ENCODE measurements around the gene SYAP1.
A peak's percentile ranks its signal among the peaks of the same experiment; 100 is the strongest.
"Not testable (repeated sequence)": the region's sequence is repeated elsewhere in the genome, so short reads cannot be mapped to it uniquely, and the experiment has no call there.

The SYAP1 gene

DNA sequence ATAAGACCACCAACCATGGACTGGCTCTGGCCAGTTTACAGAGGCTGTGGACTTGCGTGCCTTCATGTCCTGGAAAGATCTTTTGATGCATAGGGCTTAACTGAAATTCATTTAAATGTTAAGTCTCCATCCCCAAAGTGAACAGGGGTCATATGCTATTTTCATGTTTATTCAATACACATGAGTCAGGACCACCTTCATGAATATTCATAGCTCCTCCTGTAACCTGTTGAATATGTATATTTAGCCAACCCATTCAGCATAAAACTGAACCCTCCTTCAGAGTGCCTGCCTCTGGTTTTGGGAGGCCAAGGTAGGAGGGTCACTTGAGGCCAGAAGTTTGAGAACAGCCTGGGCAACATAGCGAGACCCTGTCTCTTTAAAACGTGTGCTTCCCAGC, 14.0 kb upstream of the SYAP1 start:
- no peak overlapping the region for H3K9ac ChIP-seq (ENCODE audit: low read length in 2 of 2)
- H3K36me3 ChIP-seq (ENCODE audit: control insufficient read depth in 2 of 2, insufficient read depth in 2 of 2, low read length in 2 of 2), result no peaks in the 10 kb centered on the region
- no peaks in the 10 kb centered on the region for H3K4me1 ChIP-seq (ENCODE audit: control insufficient read depth, insufficient read depth, low read length)
- peaks cover 0 to 2% of the 10 kb centered on the region in 2 donors for H3K27me3 ChIP-seq (ENCODE audit: control insufficient read depth in 1 of 2, insufficient read depth in 2 of 2, low read length in 2 of 2)
- no peak overlapping the region for H3K4me3 ChIP-seq (ENCODE audit: low read length in 2 of 2)
- H3K27ac ChIP-seq (ENCODE audit: low read length), result no peak overlapping the region
- no peaks in the 10 kb centered on the region for H3K9me3 ChIP-seq (ENCODE audit: control insufficient read depth in 2 of 2, low read length in 2 of 2)

DNA sequence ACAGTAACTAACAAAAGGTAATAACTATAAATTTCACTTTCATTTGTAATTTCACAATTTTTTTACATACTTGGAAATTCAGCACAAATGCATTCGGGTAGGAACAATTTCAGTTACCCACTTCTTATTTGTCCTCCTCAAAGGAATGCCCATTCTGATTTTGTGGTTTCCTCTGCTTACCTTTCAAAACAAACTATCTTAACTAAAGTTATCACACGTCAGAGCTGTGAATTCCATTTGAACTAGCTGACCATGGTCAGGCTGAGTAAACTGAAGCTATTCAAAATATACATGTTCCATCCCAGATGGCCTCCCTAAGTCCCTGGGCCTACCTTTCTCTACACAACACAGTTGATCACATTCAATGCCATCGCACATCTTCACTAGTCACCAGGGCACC, 11.4 kb upstream of the SYAP1 start:
- H3K27me3 ChIP-seq (ENCODE audit: control insufficient read depth in 1 of 2, insufficient read depth in 2 of 2, low read length in 2 of 2), result peaks cover 0 to 10% of the 10 kb centered on the region in 2 donors

DNA sequence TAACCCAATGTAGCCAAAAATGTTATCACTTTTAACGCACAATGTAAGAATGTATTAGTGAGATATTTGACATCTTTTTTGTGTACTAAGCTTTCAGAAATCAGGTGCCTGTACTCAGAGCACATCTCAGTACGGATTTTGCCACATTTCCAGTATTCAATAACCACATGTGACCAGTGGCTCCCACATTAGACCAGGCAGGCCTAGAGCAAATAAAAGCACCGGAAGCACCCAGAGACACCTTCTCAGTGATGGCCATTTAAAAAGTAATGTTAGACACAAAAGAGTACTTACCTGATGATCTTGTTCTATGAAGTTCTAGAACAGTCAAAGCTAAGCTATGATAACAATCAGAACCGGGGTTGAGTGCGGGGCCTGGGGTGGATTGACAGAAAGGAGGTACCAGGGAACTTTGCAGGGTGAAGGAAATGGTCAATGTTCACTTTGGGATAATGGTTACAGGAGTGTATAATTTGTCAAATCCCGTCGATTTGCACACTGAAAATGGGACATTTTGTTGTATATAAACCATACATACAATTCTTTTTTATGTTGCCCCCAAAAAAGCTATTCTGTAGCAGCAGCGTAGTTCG, 8.1 kb upstream of the SYAP1 start:
- Histone ChIP-seq H3K27ac (ENCODE audit: low read length) (peak overlapping the region; percentile 69), H3K36me3 (ENCODE audit: control insufficient read depth in 2 of 2, insufficient read depth in 2 of 2, low read length in 2 of 2) (no peaks in the 10 kb centered on the region), H3K9ac (ENCODE audit: low read length in 2 of 2) (peak overlapping the region; percentile 65 to 71)

More for the DNA sequence above, 11.4 kb upstream of the SYAP1 start:
- H3K9ac ChIP-seq (ENCODE audit: low read length in 2 of 2), result no peak overlapping the region
- H3K9me3 ChIP-seq (ENCODE audit: control insufficient read depth in 2 of 2, low read length in 2 of 2), result no peaks in the 10 kb centered on the region
- H3K4me3 ChIP-seq (ENCODE audit: low read length in 2 of 2), result no peak overlapping the region
- no peaks in the 10 kb centered on the region for H3K36me3 ChIP-seq (ENCODE audit: control insufficient read depth in 2 of 2, insufficient read depth in 2 of 2, low read length in 2 of 2)
- no peak overlapping the region for H3K27ac ChIP-seq (ENCODE audit: low read length)
- H3K4me1 ChIP-seq (ENCODE audit: control insufficient read depth, insufficient read depth, low read length), result peaks cover 10% of the 10 kb centered on the region

DNA sequence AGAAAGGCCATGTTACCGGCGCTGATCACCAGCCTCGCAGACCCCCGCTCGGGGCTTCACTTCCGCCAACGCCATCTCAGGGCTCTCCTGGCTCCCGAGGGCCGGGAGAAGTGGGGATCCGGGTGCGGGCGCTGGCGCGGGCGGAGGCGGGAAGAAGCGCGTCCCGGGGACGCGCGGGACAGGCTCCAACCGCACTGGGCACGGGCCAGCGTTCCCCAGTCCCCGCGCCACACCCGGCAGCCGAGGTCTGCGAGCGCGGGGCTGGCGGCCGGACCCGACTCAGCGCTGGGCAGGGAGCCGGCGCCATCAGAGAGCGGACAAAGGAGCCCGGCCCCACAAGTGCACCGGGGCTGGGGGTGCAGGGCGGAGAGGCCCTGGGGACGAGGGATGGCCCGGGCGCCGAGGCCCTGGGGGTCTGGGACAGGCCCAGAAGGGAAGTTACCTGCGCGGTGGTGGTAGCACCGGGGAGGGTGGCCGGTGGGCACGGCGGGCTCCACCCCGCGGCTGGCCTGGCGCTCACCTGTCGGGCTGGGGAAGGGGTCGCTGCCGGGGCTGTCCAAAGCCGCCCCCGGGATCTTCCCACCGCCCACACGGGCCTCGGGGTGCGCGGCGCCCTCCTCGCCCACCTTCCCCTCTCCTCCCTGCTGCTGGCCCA, 7.4 kb upstream of the SYAP1 start:
- H3K36me3 ChIP-seq (ENCODE audit: control insufficient read depth in 2 of 2, insufficient read depth in 2 of 2, low read length in 2 of 2), result no peaks in the 10 kb centered on the region
- H3K9me3 ChIP-seq (ENCODE audit: control insufficient read depth in 2 of 2, low read length in 2 of 2), result no peaks in the 10 kb centered on the region
- peak overlapping the region; percentile 74 to 78 for H3K4me3 ChIP-seq (ENCODE audit: low read length in 2 of 2)
- peaks cover 10% of the 10 kb centered on the region for H3K4me1 ChIP-seq (ENCODE audit: control insufficient read depth, insufficient read depth, low read length)
- peak overlapping the region; percentile 65 to 71 for H3K9ac ChIP-seq (ENCODE audit: low read length in 2 of 2)
- H3K27me3 ChIP-seq (ENCODE audit: control insufficient read depth in 1 of 2, insufficient read depth in 2 of 2, low read length in 2 of 2), result peaks cover 0 to 10% of the 10 kb centered on the region in 2 donors
- H3K27ac ChIP-seq (ENCODE audit: low read length), result peak overlapping the region; percentile 69

More for the DNA sequence above, 8.1 kb upstream of the SYAP1 start:
- H3K4me3 ChIP-seq (ENCODE audit: low read length in 2 of 2), result peak overlapping the region; percentile 74 to 78
- H3K4me1 ChIP-seq (ENCODE audit: control insufficient read depth, insufficient read depth, low read length), result peaks cover 10% of the 10 kb centered on the region
- H3K27me3 ChIP-seq (ENCODE audit: control insufficient read depth in 1 of 2, insufficient read depth in 2 of 2, low read length in 2 of 2), result peaks cover 0 to 10% of the 10 kb centered on the region in 2 donors
- no peaks in the 10 kb centered on the region for H3K9me3 ChIP-seq (ENCODE audit: control insufficient read depth in 2 of 2, low read length in 2 of 2)

DNA sequence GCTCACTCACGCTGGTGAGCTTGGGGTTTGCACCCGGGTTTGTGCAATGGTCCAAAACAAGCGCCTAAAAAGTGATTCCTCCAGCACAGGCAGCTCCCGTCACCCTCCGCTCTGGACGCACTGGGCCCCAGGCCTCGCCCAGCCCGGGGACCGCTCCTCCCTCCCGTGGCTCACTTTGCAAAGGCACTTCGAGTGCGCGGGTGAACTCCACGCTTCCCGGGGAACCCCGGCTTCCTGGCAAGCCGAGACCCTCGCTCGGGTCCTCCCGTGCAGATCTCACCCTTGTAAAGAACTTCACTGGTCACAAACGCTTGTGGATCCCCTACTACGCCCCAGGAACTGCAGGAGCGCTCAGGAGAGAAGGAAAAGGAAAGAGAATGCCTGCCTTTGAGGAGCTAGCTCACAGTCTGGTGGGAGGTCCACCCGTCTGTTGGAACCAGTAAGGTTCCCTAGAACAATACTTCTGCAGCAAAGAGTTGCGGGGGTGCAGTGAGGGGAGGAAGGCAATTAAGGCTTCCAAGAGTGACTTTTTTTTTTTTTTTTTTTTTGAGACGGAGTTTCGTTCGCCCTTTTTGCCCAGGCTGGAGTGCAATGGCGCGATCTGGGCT, 6.8 kb upstream of the SYAP1 start, which contains the start of gene CTPS2:
Gene CTPS2, minus strand, starts transcription at position 122 of the 608 bp plus-strand sequence. CDS start 9,767 bp downstream, outside the sequence.
- Histone ChIP-seq H3K27ac (ENCODE audit: low read length) (peak within 1 kb of the TSS; percentile 69), H3K9ac (ENCODE audit: low read length in 2 of 2) (peak within 1 kb of the TSS; percentile 65 to 71), H3K27me3 (ENCODE audit: control insufficient read depth in 1 of 2, insufficient read depth in 2 of 2, low read length in 2 of 2) (peaks cover 0 to 10% of the 10 kb centered on the region in 2 donors), H3K36me3 (ENCODE audit: control insufficient read depth in 2 of 2, insufficient read depth in 2 of 2, low read length in 2 of 2) (no peaks in the 10 kb centered on the region), H3K4me3 (ENCODE audit: low read length in 2 of 2) (peak within 1 kb of the TSS; percentile 74 to 78), H3K4me1 (ENCODE audit: control insufficient read depth, insufficient read depth, low read length) (peaks cover 10% of the 10 kb centered on the region), H3K9me3 (ENCODE audit: control insufficient read depth in 2 of 2, low read length in 2 of 2) (no peaks in the 10 kb centered on the region)

DNA sequence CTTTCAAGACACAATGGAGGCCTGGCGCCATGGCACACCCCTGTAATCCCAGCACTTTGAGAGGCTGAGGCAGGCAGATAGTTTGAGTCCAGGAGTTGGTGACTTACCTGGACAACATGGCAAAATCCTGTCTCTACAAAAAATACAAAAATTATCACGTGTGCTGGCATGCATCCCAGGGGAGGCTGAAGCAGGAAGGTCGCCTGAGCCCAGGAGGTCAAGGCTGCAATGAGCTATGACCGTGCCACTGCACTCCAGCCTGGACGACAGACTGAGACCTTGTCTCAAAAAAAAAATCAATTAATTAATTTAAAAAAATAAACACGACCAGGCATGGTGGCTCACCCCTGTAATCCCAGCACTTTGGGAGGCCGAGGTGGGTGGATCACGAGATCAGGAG, 4.9 kb upstream of the SYAP1 start:
- H3K36me3 ChIP-seq (ENCODE audit: control insufficient read depth in 2 of 2, insufficient read depth in 2 of 2, low read length in 2 of 2), result no peaks in the 10 kb centered on the region
- H3K4me1 ChIP-seq (ENCODE audit: control insufficient read depth, insufficient read depth, low read length), result peaks cover 10% of the 10 kb centered on the region
- no peak overlapping the region for H3K4me3 ChIP-seq (ENCODE audit: low read length in 2 of 2)
- H3K27me3 ChIP-seq (ENCODE audit: control insufficient read depth in 1 of 2, insufficient read depth in 2 of 2, low read length in 2 of 2), result peaks cover 0 to 10% of the 10 kb centered on the region in 2 donors
- H3K9me3 ChIP-seq (ENCODE audit: control insufficient read depth in 2 of 2, low read length in 2 of 2), result no peaks in the 10 kb centered on the region
- H3K27ac ChIP-seq (ENCODE audit: low read length), result no peak overlapping the region
- no peak overlapping the region for H3K9ac ChIP-seq (ENCODE audit: low read length in 2 of 2)

DNA sequence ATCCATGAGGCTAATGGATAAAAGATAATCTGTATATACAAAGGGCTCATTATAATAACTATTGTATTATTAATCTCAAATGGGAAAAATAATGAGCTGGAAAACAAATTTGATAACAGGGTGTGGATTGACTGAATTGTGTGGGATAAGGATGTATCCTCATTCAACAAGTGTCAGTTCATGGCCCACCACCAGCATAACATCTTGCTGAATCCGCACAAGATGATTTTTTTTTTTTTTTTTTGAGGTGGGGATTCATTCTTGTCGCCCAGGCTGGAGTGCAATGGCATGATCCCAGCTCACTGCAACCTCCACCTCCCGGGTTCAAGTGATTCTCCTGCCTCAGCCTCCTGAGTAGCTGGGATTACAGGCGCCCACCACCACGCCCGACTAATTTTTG, 3.8 kb upstream of the SYAP1 start:
- not testable (repeated sequence) for H3K9ac ChIP-seq (ENCODE audit: low read length in 2 of 2); H3K27ac ChIP-seq (ENCODE audit: low read length); H3K36me3 ChIP-seq (ENCODE audit: control insufficient read depth in 2 of 2, insufficient read depth in 2 of 2, low read length in 2 of 2); H3K4me3 ChIP-seq (ENCODE audit: low read length in 2 of 2); H3K27me3 ChIP-seq (ENCODE audit: control insufficient read depth in 1 of 2, insufficient read depth in 2 of 2, low read length in 2 of 2); H3K9me3 ChIP-seq (ENCODE audit: control insufficient read depth in 2 of 2, low read length in 2 of 2)
- H3K4me1 ChIP-seq (ENCODE audit: control insufficient read depth, insufficient read depth, low read length), result peaks cover 18% of the 10 kb centered on the region

DNA sequence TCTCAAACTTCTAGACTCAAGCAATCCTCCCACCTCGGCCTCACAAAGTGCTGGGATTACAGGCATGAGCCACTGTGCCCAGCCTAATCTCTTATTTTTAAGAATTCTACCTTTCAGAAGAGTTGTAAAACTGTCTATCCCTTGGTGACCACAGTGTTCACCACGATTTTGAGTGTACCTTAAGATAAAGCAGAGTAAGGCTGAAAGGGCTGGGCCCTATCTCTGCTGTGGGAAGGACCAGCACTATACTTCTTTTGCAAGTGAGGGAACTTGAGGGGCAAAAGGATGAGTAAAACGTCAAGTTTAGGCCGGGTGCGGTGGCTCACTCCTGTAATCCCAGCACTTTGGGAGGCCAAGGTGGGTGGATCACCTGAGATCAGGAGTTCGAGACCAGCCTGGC, 3.0 kb upstream of the SYAP1 start:
- not testable (repeated sequence) for H3K9me3 ChIP-seq (ENCODE audit: control insufficient read depth in 2 of 2, low read length in 2 of 2); H3K4me3 ChIP-seq (ENCODE audit: low read length in 2 of 2)

DNA sequence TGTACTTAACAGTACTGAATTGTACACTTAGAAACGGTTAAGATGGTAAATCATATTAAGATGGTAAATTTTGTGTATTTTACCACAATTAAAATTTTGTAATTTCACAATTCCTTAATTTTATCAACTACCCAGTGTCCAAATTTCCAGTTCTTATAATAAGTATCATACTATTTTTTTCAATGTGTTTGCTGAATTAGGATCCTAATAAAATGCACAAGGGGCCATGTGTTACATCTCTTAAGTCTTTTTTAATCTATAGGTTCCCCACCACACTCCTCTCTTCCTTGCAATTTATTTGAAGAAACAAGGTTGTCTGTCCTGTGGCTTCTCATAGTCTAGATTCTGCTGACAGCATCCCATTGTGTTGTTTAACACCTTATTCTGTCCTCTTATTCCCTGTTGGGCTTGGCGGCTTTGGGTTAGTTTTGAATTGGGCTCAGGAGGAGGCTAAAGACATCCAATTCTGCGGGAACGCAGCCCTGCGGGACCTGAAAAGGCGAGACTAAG, 533 bp upstream of the SYAP1 start:
- Histone ChIP-seq H3K36me3 (ENCODE audit: control insufficient read depth in 2 of 2, insufficient read depth in 2 of 2, low read length in 2 of 2) (no peaks in the 10 kb centered on the region), H3K27me3 (ENCODE audit: control insufficient read depth in 1 of 2, insufficient read depth in 2 of 2, low read length in 2 of 2) (no peaks in the 10 kb centered on the region), H3K9ac (ENCODE audit: low read length in 2 of 2) (peak overlapping the region; percentile 92 to 99), H3K27ac (ENCODE audit: low read length) (peak overlapping the region; percentile 98), H3K4me3 (ENCODE audit: low read length in 2 of 2) (peak overlapping the region; percentile 88 to 92), H3K4me1 (ENCODE audit: control insufficient read depth, insufficient read depth, low read length) (peaks cover 12% of the 10 kb centered on the region), H3K9me3 (ENCODE audit: control insufficient read depth in 2 of 2, low read length in 2 of 2) (no peaks in the 10 kb centered on the region)

More for the DNA sequence above, 3.0 kb upstream of the SYAP1 start:
- not testable (repeated sequence) for H3K9ac ChIP-seq (ENCODE audit: low read length in 2 of 2); H3K27me3 ChIP-seq (ENCODE audit: control insufficient read depth in 1 of 2, insufficient read depth in 2 of 2, low read length in 2 of 2); H3K36me3 ChIP-seq (ENCODE audit: control insufficient read depth in 2 of 2, insufficient read depth in 2 of 2, low read length in 2 of 2); H3K27ac ChIP-seq (ENCODE audit: low read length)
- H3K4me1 ChIP-seq (ENCODE audit: control insufficient read depth, insufficient read depth, low read length), result peaks cover 18% of the 10 kb centered on the region

DNA sequence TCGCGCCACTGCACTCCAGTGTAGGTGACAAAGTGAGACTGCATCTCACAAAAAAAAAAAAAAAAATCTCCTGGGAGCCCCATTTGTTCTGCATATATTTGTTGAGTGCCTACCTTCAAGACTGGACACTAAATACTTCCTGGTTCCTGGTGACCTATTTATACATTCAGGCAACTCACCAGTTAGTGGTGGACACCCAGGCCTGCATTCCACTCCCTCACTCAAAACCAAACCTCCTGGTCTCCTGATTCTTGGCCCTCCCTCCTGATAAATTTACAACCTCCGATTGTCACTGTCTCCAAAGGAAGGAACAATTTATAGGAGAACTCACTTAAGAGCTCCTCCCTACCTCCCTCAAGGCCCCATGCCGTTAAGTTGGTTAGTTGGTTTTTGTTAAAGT, 3.1 kb downstream of the SYAP1 start:
- Histone ChIP-seq H3K4me1 (ENCODE audit: control insufficient read depth, insufficient read depth, low read length) (peaks cover 12% of the 10 kb centered on the region), H3K4me3 (ENCODE audit: low read length in 2 of 2) (no peak overlapping the region), H3K27me3 (ENCODE audit: control insufficient read depth in 1 of 2, insufficient read depth in 2 of 2, low read length in 2 of 2) (no peaks in the 10 kb centered on the region), H3K9ac (ENCODE audit: low read length in 2 of 2) (no peak overlapping the region), H3K36me3 (ENCODE audit: control insufficient read depth in 2 of 2, insufficient read depth in 2 of 2, low read length in 2 of 2) (no peaks in the 10 kb centered on the region), H3K9me3 (ENCODE audit: control insufficient read depth in 2 of 2, low read length in 2 of 2) (no peaks in the 10 kb centered on the region), H3K27ac (ENCODE audit: low read length) (no peak overlapping the region)

Measured in stomach smooth muscle (tissue), 2 donors.